Mucosa of stomach (tissue), 1 donor: ENCODE measurements around the gene GRIK2.

ENCODE experiments used
- H3K27me3 ChIP-seq: one replicate; pipeline ENCODE4 v1.7.0; 2013; ENCODE audit warnings: mild to moderate bottlenecking, low read length; ENCODE audit not compliant: control insufficient read depth, insufficient read depth
- H3K36me3 ChIP-seq: one replicate; pipeline ENCODE4 v1.7.0; 2013; ENCODE audit warnings: low read length; ENCODE audit not compliant: control insufficient read depth, insufficient read depth
- H3K4me1 ChIP-seq: one replicate; pipeline ENCODE4 v1.7.0; 2013; ENCODE audit warnings: mild to moderate bottlenecking, low read length; ENCODE audit not compliant: control insufficient read depth, insufficient read depth
- H3K4me3 ChIP-seq: one replicate; pipeline ENCODE4 v1.7.0; 2013; ENCODE audit warnings: low read length
- H3K9ac ChIP-seq: one replicate; pipeline ENCODE4 v1.7.0; 2013; ENCODE audit warnings: mild to moderate bottlenecking, low read length, moderate library complexity
- H3K9me3 ChIP-seq: one replicate; pipeline ENCODE4 v1.7.0; 2013; ENCODE audit warnings: mild to moderate bottlenecking, low read length, moderate library complexity; ENCODE audit not compliant: control insufficient read depth
- donor health status: Pancreatic carcinoma.

GRIK2 gene

GRCh38 chr6:101482606-101483005 is 89.1 kb downstream of the GRIK2 start:
- no peaks in the 10 kb centered on the region for H3K27me3 ChIP-seq
- H3K9ac ChIP-seq: no peak overlapping the region

GRCh38 chr6:101484781-101485180 is 91.3 kb downstream of the GRIK2 start:
- Histone ChIP-seq H3K4me3 (no peak overlapping the region), H3K36me3 (no peaks in the 10 kb centered on the region), H3K9ac (no peak overlapping the region), H3K9me3 (no peaks in the 10 kb centered on the region), H3K27me3 (no peaks in the 10 kb centered on the region), H3K4me1 (no peaks in the 10 kb centered on the region)

More at GRCh38 chr6:101482606-101483005, 89.1 kb downstream of the GRIK2 start:
- Histone ChIP-seq H3K36me3 (no peaks in the 10 kb centered on the region), H3K9me3 (no peaks in the 10 kb centered on the region), H3K4me3 (no peak overlapping the region), H3K4me1 (no peaks in the 10 kb centered on the region)

GRCh38 chr6:101486124-101486523 is 92.6 kb downstream of the GRIK2 start:
- no peaks in the 10 kb centered on the region for H3K36me3 ChIP-seq
- no peak overlapping the region for H3K9ac ChIP-seq
- no peak overlapping the region for H3K4me3 ChIP-seq
- H3K9me3 ChIP-seq: no peaks in the 10 kb centered on the region
- no peaks in the 10 kb centered on the region for H3K27me3 ChIP-seq
- no peaks in the 10 kb centered on the region for H3K4me1 ChIP-seq

- Histone ChIP-seq H3K4me1 (no peaks in the 10 kb centered on the region), H3K9ac (no peak overlapping the region), H3K9me3 (no peaks in the 10 kb centered on the region), H3K36me3 (no peaks in the 10 kb centered on the region), H3K4me3 (no peak overlapping the region), H3K27me3 (no peaks in the 10 kb centered on the region)
Observed at GRCh38 chr6:101486726-101487125, 93.2 kb downstream of the GRIK2 start.

GRCh38 chr6:101489456-101489855 is 95.9 kb downstream of the GRIK2 start:
- Histone ChIP-seq H3K4me3 (no peak overlapping the region), H3K9me3 (no peaks in the 10 kb centered on the region)

GRCh38 chr6:101490857-101491256 is 97.3 kb downstream of the GRIK2 start:
- Histone ChIP-seq H3K27me3 (no peaks in the 10 kb centered on the region), H3K4me1 (no peaks in the 10 kb centered on the region), H3K36me3 (no peaks in the 10 kb centered on the region), H3K9me3 (no peaks in the 10 kb centered on the region), H3K4me3 (no peak overlapping the region), H3K9ac (no peak overlapping the region)

More at GRCh38 chr6:101489456-101489855, 95.9 kb downstream of the GRIK2 start:
- no peaks in the 10 kb centered on the region for H3K36me3 ChIP-seq
- no peaks in the 10 kb centered on the region for H3K27me3 ChIP-seq
- no peak overlapping the region for H3K9ac ChIP-seq
- H3K4me1 ChIP-seq: no peaks in the 10 kb centered on the region

- H3K9ac ChIP-seq: no peak overlapping the region
- H3K9me3 ChIP-seq: no peaks in the 10 kb centered on the region
- H3K27me3 ChIP-seq: no peaks in the 10 kb centered on the region
- no peaks in the 10 kb centered on the region for H3K4me1 ChIP-seq
- H3K4me3 ChIP-seq: no peak overlapping the region
- no peaks in the 10 kb centered on the region for H3K36me3 ChIP-seq
Observed at GRCh38 chr6:101502818-101503217, 109.3 kb downstream of the GRIK2 start.

- no peaks in the 10 kb centered on the region for H3K36me3 ChIP-seq
- H3K4me3 ChIP-seq: no peak overlapping the region
- no peaks in the 10 kb centered on the region for H3K4me1 ChIP-seq
- H3K27me3 ChIP-seq: no peaks in the 10 kb centered on the region
- H3K9ac ChIP-seq: no peak overlapping the region
- H3K9me3 ChIP-seq: no peaks in the 10 kb centered on the region
Observed at GRCh38 chr6:101509536-101509935, 116.0 kb downstream of the GRIK2 start.

GRCh38 chr6:101513181-101513580 is 119.7 kb downstream of the GRIK2 start:
- Histone ChIP-seq H3K36me3 (no peaks in the 10 kb centered on the region), H3K9ac (no peak overlapping the region), H3K4me3 (no peak overlapping the region), H3K4me1 (no peaks in the 10 kb centered on the region), H3K9me3 (no peaks in the 10 kb centered on the region), H3K27me3 (no peaks in the 10 kb centered on the region)

GRCh38 chr6:101516578-101516977 is 123.1 kb downstream of the GRIK2 start:
- H3K4me1 ChIP-seq: no peaks in the 10 kb centered on the region
- H3K4me3 ChIP-seq: no peak overlapping the region
- no peaks in the 10 kb centered on the region for H3K9me3 ChIP-seq
- no peaks in the 10 kb centered on the region for H3K36me3 ChIP-seq
- H3K27me3 ChIP-seq: no peaks in the 10 kb centered on the region
- no peak overlapping the region for H3K9ac ChIP-seq

GRCh38 chr6:101517632-101518031 is 124.1 kb downstream of the GRIK2 start:
- Histone ChIP-seq H3K9me3 (no peaks in the 10 kb centered on the region), H3K36me3 (no peaks in the 10 kb centered on the region), H3K9ac (no peak overlapping the region), H3K27me3 (no peaks in the 10 kb centered on the region), H3K4me3 (no peak overlapping the region), H3K4me1 (no peaks in the 10 kb centered on the region)

GRCh38 chr6:101522254-101522653 is 128.7 kb downstream of the GRIK2 start:
- Histone ChIP-seq H3K36me3 (no peaks in the 10 kb centered on the region), H3K9me3 (no peaks in the 10 kb centered on the region), H3K4me3 (no peak overlapping the region), H3K9ac (no peak overlapping the region), H3K4me1 (no peaks in the 10 kb centered on the region), H3K27me3 (no peaks in the 10 kb centered on the region)

- no peaks in the 10 kb centered on the region for H3K9me3 ChIP-seq
- H3K4me3 ChIP-seq: no peak overlapping the region
- H3K27me3 ChIP-seq: no peaks in the 10 kb centered on the region
- H3K36me3 ChIP-seq: no peaks in the 10 kb centered on the region
- no peak overlapping the region for H3K9ac ChIP-seq
- no peaks in the 10 kb centered on the region for H3K4me1 ChIP-seq
Observed at GRCh38 chr6:101527467-101527866, 134.0 kb downstream of the GRIK2 start.
